CD4-positive, CD25-positive, alpha-beta regulatory T cell (primary cell): ENCODE data around the gene ZNF44. TPM values are rescaled to one million over a fixed set of nuclear protein-coding genes. Genes with fewer than 3 reads are reported as not detected.
"Not testable (repeated sequence)": the region's sequence is repeated elsewhere in the genome, so short reads cannot be mapped to it uniquely, and the experiment has no call there.

ENCODE experiments used
- ATAC-seq, 2 donors: fragments of 150-1000 bp; cut with Tn5 transposase; one replicate each; pipeline ENCODE4 v1.10.0; 2021; ENCODE audit warnings: low read depth in 2 of 2, moderate number of reproducible peaks in 2 of 2, moderate library complexity in 1 of 2
- DNase-seq, 3 donors: peaks; one replicate each; pipeline versions ENCODE4 v3.0.0 to v3.0.0-alpha.2; 2012 to 2022; ENCODE audit warnings: mixed read lengths in 1 of 3
- H3K27ac ChIP-seq: one replicate; pipeline ENCODE4 v1.7.0; 2013; ENCODE audit warnings: mild to moderate bottlenecking, low read length; ENCODE audit not compliant: insufficient read depth, poor library complexity, severe bottlenecking
- H3K27me3 ChIP-seq: one replicate; pipeline ENCODE4 v1.7.0; 2013; ENCODE audit warnings: low read length; ENCODE audit not compliant: control insufficient read depth, insufficient read depth
- H3K36me3 ChIP-seq: one replicate; pipeline ENCODE4 v1.7.0; 2013; ENCODE audit warnings: mild to moderate bottlenecking, low read length, moderate library complexity; ENCODE audit not compliant: control insufficient read depth, insufficient read depth
- H3K4me1 ChIP-seq: 2 replicates; pipeline ENCODE4 v1.7.0; 2013; ENCODE audit warnings: mild to moderate bottlenecking, low read length; ENCODE audit not compliant: insufficient read depth, control insufficient read depth, poor library complexity, severe bottlenecking
- H3K4me3 ChIP-seq: one replicate; pipeline ENCODE4 v1.7.0; 2013; ENCODE audit warnings: low read depth, mild to moderate bottlenecking, low read length, moderate library complexity
- H3K9me3 ChIP-seq, 2 experiments: 1 replicate in 1 of 2; 2 replicates in 1 of 2; pipeline ENCODE4 v1.7.0; 2013; ENCODE audit warnings: low read length in 2 of 2, mild to moderate bottlenecking in 1 of 2, moderate library complexity in 1 of 2; ENCODE audit not compliant: control insufficient read depth in 2 of 2
- H3K27ac Mint-ChIP-seq, 3 donors: one replicate each; pipeline ENCODE4 v1.8.0; 2020 to 2022; ENCODE audit warnings: mild to moderate bottlenecking in 3 of 3, mixed read lengths in 3 of 3, moderate library complexity in 2 of 3
- H3K27me3 Mint-ChIP-seq: one replicate; pipeline ENCODE4 v1.8.0; 2022; ENCODE audit warnings: mild to moderate bottlenecking, mixed read lengths
- H3K36me3 Mint-ChIP-seq: one replicate; pipeline ENCODE4 v1.8.0; 2020; ENCODE audit warnings: mixed read lengths
- H3K4me1 Mint-ChIP-seq, 4 donors: one replicate each; pipeline ENCODE4 v1.8.0; 2020 to 2022; ENCODE audit warnings: mixed read lengths in 4 of 4, mild to moderate bottlenecking in 1 of 4
- H3K4me3 Mint-ChIP-seq, 4 donors: one replicate each; pipeline ENCODE4 v1.8.0; 2020 to 2022; ENCODE audit warnings: mild to moderate bottlenecking in 4 of 4, mixed read lengths in 4 of 4, moderate library complexity in 3 of 4
- H3K9me3 Mint-ChIP-seq, 7 donors: one replicate each; pipeline ENCODE4 v1.8.0; 2020 to 2022; ENCODE audit warnings: mixed read lengths in 7 of 7, mild to moderate bottlenecking in 3 of 7, moderate library complexity in 2 of 7
- polyA plus RNA-seq, 4 donors: library from polyadenylated mRNA; unstranded; fragments of 300-500 nt; fragmentation: Illumina TruSeq; gene quantifications; one replicate each; pipeline ENCODE4 v1.2.3, GENCODE V29; 2021
- total RNA-seq: library from RNA; stranded (reverse); gene quantifications from one replicate; pipeline ENCODE4 v1.2.3, GENCODE V29; 2022

ZNF44 gene
- total and polyA plus RNA-seq, 5 donors from 2014 or later = 22.5 to 27.0 (median 23.6) TPM

GRCh38 chr19:12314553-12314952 is 19.9 kb upstream of the ZNF44 start:
- Histone ChIP-seq H3K27me3 (no peaks in the 10 kb centered on the region), H3K4me3 (no peak overlapping the region), H3K36me3 (peaks cover 16% of the 10 kb centered on the region), H3K9me3 (peaks cover 23 to 48% of the 10 kb centered on the region in 2 experiments), H3K4me1 (no peaks in the 10 kb centered on the region), H3K27ac (no peak overlapping the region)
- no peak for ATAC-seq
- peak overlapping the region in 1 of 3 donors; percentile 10 for H3K27ac Mint-ChIP-seq
- H3K4me1 Mint-ChIP-seq = peaks cover 0 to 8% (median 6%) of the 10 kb centered on the region in 4 donors
- H3K9me3 Mint-ChIP-seq = peaks cover 4 to 37% (median 14%) of the 10 kb centered on the region in 7 donors
- H3K4me3 Mint-ChIP-seq = peak overlapping the region in 1 of 4 donors; percentile 41
- no peak for DNase-seq
- no peaks in the 10 kb centered on the region for H3K27me3 Mint-ChIP-seq
- H3K36me3 Mint-ChIP-seq = peaks cover 42% of the 10 kb centered on the region

- H3K27ac ChIP-seq, H3K27me3 Mint-ChIP-seq, H3K36me3 Mint-ChIP-seq, H3K27me3 ChIP-seq, H3K4me3 Mint-ChIP-seq, H3K9me3 ChIP-seq, H3K27ac Mint-ChIP-seq, H3K4me3 ChIP-seq, H3K9me3 Mint-ChIP-seq, DNase-seq, H3K36me3 ChIP-seq, H3K4me1 Mint-ChIP-seq, ATAC-seq, H3K4me1 ChIP-seq: not testable (repeated sequence)
Measured at GRCh38 chr19:12308891-12309290, 14.2 kb upstream of the ZNF44 start.

GRCh38 chr19:12295191-12295590 is 508 bp upstream of the ZNF44 start:
- peaks cover 31% of the 10 kb centered on the region for H3K4me1 ChIP-seq
- H3K27ac Mint-ChIP-seq = peak overlapping the region; percentile 96 to 98 (median 98)
- ATAC-seq (peak in 1 of 2 donors; percentile 0), DNase-seq (no peak)
- H3K27me3 ChIP-seq = no peaks in the 10 kb centered on the region
- H3K36me3 Mint-ChIP-seq = peaks cover 12% of the 10 kb centered on the region
- peaks cover 0 to 6% (median 2%) of the 10 kb centered on the region in 7 donors for H3K9me3 Mint-ChIP-seq
- H3K4me3 Mint-ChIP-seq = peak overlapping the region; percentile 95 to 99 (median 98)
- no peaks in the 10 kb centered on the region for H3K27me3 Mint-ChIP-seq
- no peaks in the 10 kb centered on the region for H3K36me3 ChIP-seq
- no peaks in the 10 kb centered on the region for H3K9me3 ChIP-seq
- H3K4me1 Mint-ChIP-seq = peaks cover 0 to 41% (median 23%) of the 10 kb centered on the region in 4 donors
- H3K4me3 ChIP-seq = peak overlapping the region; percentile 45
- H3K27ac ChIP-seq = peak overlapping the region; percentile 84

- H3K27ac Mint-ChIP-seq = peak overlapping the region; percentile 83 to 98 (median 97)
- H3K4me1 Mint-ChIP-seq = peaks cover 0 to 55% (median 31%) of the 10 kb centered on the region in 4 donors
- H3K36me3 Mint-ChIP-seq = peaks cover 17% of the 10 kb centered on the region
Measured at GRCh38 chr19:12293777-12294248, 870 bp downstream of the ZNF44 start.

GRCh38 chr19:12289790-12290065 is 5.0 kb downstream of the ZNF44 start:
- Histone ChIP-seq H3K27me3 (no peaks in the 10 kb centered on the region), H3K36me3 (peaks cover 13% of the 10 kb centered on the region), H3K4me3 (peak overlapping the region; percentile 26), H3K4me1 (peaks cover 37% of the 10 kb centered on the region), H3K27ac (peak overlapping the region; percentile 72), H3K9me3 (peaks cover 10 to 16% of the 10 kb centered on the region in 2 experiments)
- peaks cover 0 to 71% (median 38%) of the 10 kb centered on the region in 4 donors for H3K4me1 Mint-ChIP-seq
- ATAC-seq (no peak), DNase-seq (no peak)
- no peaks in the 10 kb centered on the region for H3K27me3 Mint-ChIP-seq
- H3K36me3 Mint-ChIP-seq = peaks cover 28% of the 10 kb centered on the region
- peak overlapping the region in 3 of 4 donors; percentile 70 to 83 (median 75) for H3K4me3 Mint-ChIP-seq
- peak overlapping the region; percentile 92 to 99 (median 93) for H3K27ac Mint-ChIP-seq
- peaks cover 0 to 18% (median 3%) of the 10 kb centered on the region in 7 donors for H3K9me3 Mint-ChIP-seq

More at GRCh38 chr19:12293777-12294248, 870 bp downstream of the ZNF44 start:
- Mint-ChIP-seq H3K4me3 (peak overlapping the region; percentile 96 to 100 (median 100)), H3K9me3 (peaks cover 0 to 11% (median 2%) of the 10 kb centered on the region in 7 donors), H3K27me3 (no peaks in the 10 kb centered on the region)
- Histone ChIP-seq H3K4me1 (peaks cover 37% of the 10 kb centered on the region), H3K36me3 (no peaks in the 10 kb centered on the region), H3K4me3 (peak overlapping the region; percentile 77), H3K9me3 (no peaks in the 10 kb centered on the region), H3K27me3 (no peaks in the 10 kb centered on the region), H3K27ac (peak overlapping the region; percentile 84)
- ATAC-seq (peak in 1 of 2 donors; percentile 11), DNase-seq (peak; percentile 33 to 71 (median 48))

GRCh38 chr19:12287958-12288500 is 6.7 kb downstream of the ZNF44 start:
- Mint-ChIP-seq H3K4me3 (peak overlapping the region in 3 of 4 donors; percentile 8 to 54 (median 32)), H3K27ac (peak overlapping the region in 2 of 3 donors; percentile 54 to 68), H3K27me3 (no peaks in the 10 kb centered on the region), H3K4me1 (peaks cover 0 to 59% (median 31%) of the 10 kb centered on the region in 4 donors), H3K9me3 (peaks cover 0 to 16% (median 3%) of the 10 kb centered on the region in 7 donors), H3K36me3 (peaks cover 31% of the 10 kb centered on the region)
- peaks cover 26% of the 10 kb centered on the region for H3K4me1 ChIP-seq
- H3K9me3 ChIP-seq = peaks cover 14 to 24% of the 10 kb centered on the region in 2 experiments
- H3K36me3 ChIP-seq = peaks cover 16% of the 10 kb centered on the region
- no peaks in the 10 kb centered on the region for H3K27me3 ChIP-seq
- ATAC-seq (no peak), DNase-seq (no peak)
- peak overlapping the region; percentile 72 for H3K27ac ChIP-seq
- H3K4me3 ChIP-seq = no peak overlapping the region

GRCh38 chr19:12284631-12285030 is 10.1 kb downstream of the ZNF44 start:
- H3K27ac ChIP-seq = no peak overlapping the region
- Mint-ChIP-seq H3K27me3 (no peaks in the 10 kb centered on the region), H3K27ac (peak overlapping the region in 1 of 3 donors; percentile 63), H3K9me3 (peaks cover 0 to 22% (median 9%) of the 10 kb centered on the region in 7 donors), H3K4me1 (peaks cover 10 to 63% (median 25%) of the 10 kb centered on the region in 4 donors), H3K4me3 (no peak overlapping the region), H3K36me3 (peaks cover 37% of the 10 kb centered on the region)
- H3K4me1 ChIP-seq = peaks cover 2% of the 10 kb centered on the region
- ATAC-seq = no peak
- no peaks in the 10 kb centered on the region for H3K27me3 ChIP-seq
- H3K9me3 ChIP-seq = peaks cover 42 to 51% of the 10 kb centered on the region in 2 experiments
- no peak for DNase-seq
- H3K36me3 ChIP-seq = peaks cover 19% of the 10 kb centered on the region
- H3K4me3 ChIP-seq = no peak overlapping the region

- Histone ChIP-seq H3K9me3 (peaks cover 46 to 55% of the 10 kb centered on the region in 2 experiments), H3K4me1 (no peaks in the 10 kb centered on the region), H3K4me3 (no peak overlapping the region), H3K27ac (no peak overlapping the region), H3K27me3 (no peaks in the 10 kb centered on the region), H3K36me3 (peaks cover 22% of the 10 kb centered on the region)
- peak overlapping the region in 1 of 3 donors; percentile 63 for H3K27ac Mint-ChIP-seq
- peaks cover 39% of the 10 kb centered on the region for H3K36me3 Mint-ChIP-seq
- no peak for ATAC-seq
- H3K9me3 Mint-ChIP-seq = peaks cover 0 to 25% (median 9%) of the 10 kb centered on the region in 7 donors
- H3K4me3 Mint-ChIP-seq = no peak overlapping the region
- peaks cover 10 to 63% (median 25%) of the 10 kb centered on the region in 4 donors for H3K4me1 Mint-ChIP-seq
- DNase-seq = no peak
- H3K27me3 Mint-ChIP-seq = no peaks in the 10 kb centered on the region
Measured at GRCh38 chr19:12284226-12284625, 10.5 kb downstream of the ZNF44 start.
